Kidney (tissue), 14 donors: ENCODE results near the gene FGD6. TPM values are rescaled to one million over a fixed set of nuclear protein-coding genes. Genes with fewer than 3 reads are reported as not detected.
A peak's percentile ranks its signal among the peaks of the same experiment; 100 is the strongest.

Source experiments
- DNase-seq, 5 donors: peaks; one replicate each; pipeline ENCODE4 v3.0.0-alpha.2; 2013 to 2020
- FAIRE-seq: peaks from 2 replicates; lab custom pipeline; 2012; peaks lifted over from hg19 to GRCh38; lab: Jason Lieb, UNC
- H3K27ac ChIP-seq, 2 donors: one replicate each; pipeline ENCODE4 v1.7.0; 2013; ENCODE audit warnings: low read depth in 2 of 2, low read length in 2 of 2, inconsistent platforms in 1 of 2
- H3K27me3 ChIP-seq: one replicate; pipeline ENCODE4 v1.7.1; 2013; ENCODE audit warnings: low read length, inconsistent platforms; ENCODE audit not compliant: control insufficient read depth, insufficient read depth
- H3K36me3 ChIP-seq, 3 donors: one replicate each; pipeline versions ENCODE4 v1.7.0 to v1.7.1; 2013; ENCODE audit warnings: low read length in 3 of 3, control low read depth in 1 of 3, inconsistent platforms in 1 of 3; ENCODE audit not compliant: insufficient read depth in 3 of 3, control insufficient read depth in 2 of 3
- H3K4me1 ChIP-seq, 3 donors: one replicate each; pipeline versions ENCODE4 v1.7.0 to v1.7.1; 2013; ENCODE audit warnings: low read length in 3 of 3, inconsistent platforms in 1 of 3, low read depth in 1 of 3; ENCODE audit not compliant: control insufficient read depth in 2 of 3, insufficient read depth in 2 of 3
- H3K4me3 ChIP-seq, 3 donors: one replicate each; pipeline versions ENCODE4 v1.7.0 to v1.8.1; 2013; ENCODE audit warnings: low read length in 3 of 3, control low read depth in 1 of 3, inconsistent platforms in 1 of 3
- H3K9ac ChIP-seq, 3 donors: one replicate each; pipeline versions ENCODE4 v1.7.0 to v1.7.1; 2013; ENCODE audit warnings: low read length in 3 of 3, control low read depth in 1 of 3, inconsistent platforms in 1 of 3
- H3K9me3 ChIP-seq, 3 donors: one replicate each; pipeline versions ENCODE4 v1.7.0 to v1.7.1; 2013; ENCODE audit warnings: low read length in 3 of 3, control low read depth in 1 of 3, inconsistent platforms in 1 of 3; ENCODE audit not compliant: control insufficient read depth in 2 of 3, insufficient read depth in 1 of 3
- CTCF ChIP-seq: IDR thresholded peaks from 3 replicates; pipeline ENCODE4 v1.5.1; 2012; ENCODE audit warnings: mild to moderate bottlenecking, moderate library complexity, borderline replicate concordance; ENCODE audit not compliant: insufficient read depth; ENCODE audit errors: extremely low read depth
- intact Hi-C: fragments of 100-400 bp; cut with DNase I; formaldehyde crosslinking; loops from one replicate; pipeline ENCODE4 v1.11.1; 2022
- polyA plus RNA-seq: library from polyadenylated mRNA; stranded (reverse); fragments of 350-450 nt; fragmentation: Illumina TruSeq; extraction: RNeasy Lipid Tissue Mini Kit (QIAGEN cat#74804); gene quantifications from one replicate; pipeline ENCODE4 v1.2.3, GENCODE V29; 2014; ENCODE audit warnings: low read depth, low replicate concordance; ENCODE audit not compliant: insufficient read depth
- total RNA-seq: library from RNA; stranded (reverse); fragmentation: NEBNext Ultra II Directional; extraction: Animal tissue kit (Norgen Biotek cat#: 25700); gene quantifications from one replicate; pipeline ENCODE4 v1.2.1, GENCODE V29; 2021
- donor health status: control.
- donor health status: control.
- donor health status: control.
- donor health status: control.
- donor health status: control.
- donor health status: DM: yes; HTN: yes; CAD: no.
- donor health status: Normal renal cell carcinoma (clear cell type).

The FGD6 gene
- total and polyA plus RNA-seq, 2 donors from 2014 or later: 1.2 to 19.8 TPM

GRCh38 chr12:95204141-95204866 is 13.0 kb downstream of the FGD6 start:
- Histone ChIP-seq H3K4me1 (peaks cover 0 to 24% (median 15%) of the 10 kb centered on the region in 3 donors), H3K36me3 (no peaks in the 10 kb centered on the region), H3K9ac (no peak overlapping the region), H3K9me3 (no peaks in the 10 kb centered on the region), H3K27me3 (no peaks in the 10 kb centered on the region), H3K27ac (peak overlapping the region; percentile 5 to 69), H3K4me3 (no peak overlapping the region)
- TF ChIP-seq CTCF: no peak
- FAIRE-seq (no peak), DNase-seq (peak in 1 of 5 donors; percentile 84)
- intact Hi-C loops: no loop called here

DNA sequence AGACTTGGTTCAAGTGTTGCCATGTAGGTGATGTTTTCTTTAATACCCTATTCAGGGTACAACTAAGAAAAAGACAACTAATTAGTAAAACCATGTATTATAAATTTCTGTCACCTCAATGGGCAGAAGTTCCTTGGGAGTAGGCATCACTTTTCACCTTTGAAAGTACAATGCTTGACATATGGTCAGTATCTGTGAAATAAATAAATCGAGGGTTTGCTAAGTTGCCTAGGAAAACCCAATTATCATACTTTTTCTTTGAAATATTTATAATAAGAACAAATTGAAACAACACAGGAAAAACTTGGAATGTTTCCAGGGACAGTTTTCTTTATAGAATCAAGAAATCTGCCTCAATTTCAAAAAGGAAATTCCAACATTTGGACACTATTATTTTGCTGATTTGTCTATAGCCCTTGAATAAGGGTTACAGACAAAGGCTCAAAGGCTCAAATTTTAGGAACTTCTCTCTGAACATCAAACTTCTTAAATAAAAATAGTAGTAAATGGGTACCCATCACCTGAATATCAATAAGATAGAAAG is 13.7 kb downstream of the FGD6 start:
- no peaks in the 10 kb centered on the region for H3K36me3 ChIP-seq

DNA sequence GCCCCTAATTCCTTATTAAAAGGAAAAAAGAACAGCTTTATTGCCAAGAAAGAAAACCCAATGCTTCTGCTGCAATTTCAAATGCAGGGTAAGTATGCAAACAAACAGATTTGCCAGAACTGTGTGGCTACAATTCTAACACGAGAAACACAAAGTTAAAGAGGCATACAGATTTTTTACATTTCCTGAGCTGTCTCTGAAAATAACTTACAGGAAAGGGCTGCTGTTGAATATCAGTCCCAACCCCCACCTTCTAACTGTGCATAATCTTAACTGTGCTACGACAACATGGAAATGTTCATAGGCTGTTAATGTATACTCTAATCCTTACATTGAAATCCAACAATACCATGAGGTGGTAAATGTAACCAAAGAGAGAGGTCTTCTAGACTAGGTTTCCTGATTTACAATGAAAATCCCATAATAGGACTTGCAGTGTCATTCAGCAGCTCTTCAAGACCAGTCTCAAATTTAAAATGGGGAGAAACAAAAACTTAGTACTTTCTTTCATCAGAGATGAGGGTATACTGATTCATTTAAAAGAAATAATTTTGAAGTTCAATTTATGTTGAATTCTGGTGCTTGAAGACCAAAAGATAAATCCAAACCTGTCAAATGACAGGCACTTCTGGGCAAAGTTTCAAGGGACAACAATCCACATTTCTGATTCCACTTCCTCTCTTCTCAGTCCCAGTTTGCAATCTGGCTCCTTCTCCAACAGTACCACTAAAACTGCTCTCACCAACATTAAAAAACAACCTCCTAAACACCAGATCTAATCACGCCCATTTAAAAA is 14.4 kb downstream of the FGD6 start:
- H3K9ac ChIP-seq: no peak overlapping the region
- no peak overlapping the region for H3K27ac ChIP-seq
- H3K9me3 ChIP-seq: no peaks in the 10 kb centered on the region
- intact Hi-C loops: no loop called here
- peak in 2 of 5 donors; percentile 27 to 68 for DNase-seq
- no peak for TF ChIP-seq CTCF
- H3K27me3 ChIP-seq: no peaks in the 10 kb centered on the region
- peaks cover 0 to 19% (median 11%) of the 10 kb centered on the region in 3 donors for H3K4me1 ChIP-seq
- no peak overlapping the region for H3K4me3 ChIP-seq
- no peaks in the 10 kb centered on the region for H3K36me3 ChIP-seq
- FAIRE-seq: no peak

More for the DNA sequence above, 13.7 kb downstream of the FGD6 start:
- Histone ChIP-seq H3K4me3 (no peak overlapping the region), H3K27ac (no peak overlapping the region), H3K27me3 (no peaks in the 10 kb centered on the region), H3K9ac (no peak overlapping the region), H3K9me3 (no peaks in the 10 kb centered on the region), H3K4me1 (peaks cover 0 to 21% (median 11%) of the 10 kb centered on the region in 3 donors)
- no peak for TF ChIP-seq CTCF
- DNase-seq: no peak
- FAIRE-seq: no peak
- intact Hi-C loops: no loop called here
